HEK293 (cell line): ENCODE measurements around the gene CYP2A13.

Experiments used
- CTCF ChIA-PET: fragments of 350-600 bp; formaldehyde crosslinking; extraction: SDS; loops from one replicate; lab custom pipeline; 2021; ENCODE audit warnings: antibody characterized with exemption; lab: Yijun Ruan, JAX
- POLR2A ChIA-PET: fragments of 300-600 bp; formaldehyde crosslinking; extraction: SDS; loops from one replicate; lab custom pipeline; 2020; ENCODE audit warnings: antibody characterized with exemption, inconsistent platforms; lab: Yijun Ruan, JAX
- H3K27ac ChIP-seq: fragments of 200-500 bp; sonication (Bioruptor generic); 2 replicates; pipeline ENCODE4 v1.5.1; 2014; ENCODE audit warnings: low read depth, low read length, control low read depth, inconsistent platforms; ENCODE audit errors: extremely low read depth
- H3K36me3 ChIP-seq, 2 experiments: fragments of 200-500 bp in 1 of 2; sonication (Bioruptor generic) in 1 of 2; 1 replicate in 1 of 2; 2 replicates in 1 of 2; pipeline ENCODE4 v1.5.1; 2014 to 2017; ENCODE audit warnings: inconsistent platforms in 2 of 2, low read length in 2 of 2; ENCODE audit not compliant: control insufficient read depth in 2 of 2, insufficient read depth in 1 of 2
- H3K4me1 ChIP-seq: fragments of 200-500 bp; sonication (Bioruptor generic); 2 replicates; pipeline ENCODE4 v1.5.1; 2014; ENCODE audit warnings: mild to moderate bottlenecking, low read length, inconsistent platforms; ENCODE audit not compliant: control insufficient read depth, insufficient read depth
- H3K4me3 ChIP-seq: 2 replicates; pipeline ENCODE4 v1.5.1; 2011; ENCODE audit warnings: low read depth, mild to moderate bottlenecking, control low read depth, low read length, moderate library complexity
- H3K9me3 ChIP-seq: fragments of 200-500 bp; sonication (Bioruptor generic); 2 replicates; pipeline ENCODE4 v1.5.1; 2014; ENCODE audit warnings: low read depth, low read length, inconsistent platforms; ENCODE audit not compliant: control insufficient read depth, insufficient read depth
- EGR2 ChIP-seq: fragments of 450-650 bp; formaldehyde crosslinking; IDR thresholded peaks from 2 replicates; pipeline ENCODE4 v1.5.1; 2016; ENCODE audit warnings: low read depth, missing biosample characterization, missing genetic modification characterization
- GLIS2 ChIP-seq: fragments of 450-650 bp; formaldehyde crosslinking; IDR thresholded peaks from 2 replicates; pipeline ENCODE4 v1.5.1; 2016; ENCODE audit warnings: missing biosample characterization, missing genetic modification characterization
- MZF1 ChIP-seq: fragments of 450-650 bp; formaldehyde crosslinking; IDR thresholded peaks from 2 replicates; pipeline ENCODE4 v1.5.1; 2017; ENCODE audit warnings: missing biosample characterization, missing genetic modification characterization, borderline replicate concordance
- PRDM10 ChIP-seq: fragments of 450-650 bp; formaldehyde crosslinking; IDR thresholded peaks from 2 replicates; pipeline ENCODE4 v1.5.1; 2016; ENCODE audit warnings: missing biosample characterization, missing genetic modification characterization
- ZBTB11 ChIP-seq: fragments of 450-650 bp; formaldehyde crosslinking; conservative IDR thresholded peaks from 2 replicates; pipeline ENCODE4 v1.5.1; 2016; ENCODE audit warnings: low read depth, missing biosample characterization, missing genetic modification characterization
- ZEB2 ChIP-seq: fragments of 450-650 bp; formaldehyde crosslinking; IDR thresholded peaks from 2 replicates; pipeline ENCODE4 v1.5.1; 2016; ENCODE audit warnings: missing biosample characterization, missing genetic modification characterization
- ZNF202 ChIP-seq: fragments of 450-650 bp; formaldehyde crosslinking; IDR thresholded peaks from 2 replicates; pipeline ENCODE4 v1.5.1; 2016; ENCODE audit warnings: missing biosample characterization, missing genetic modification characterization, borderline replicate concordance
- ZNF341 ChIP-seq: fragments of 450-650 bp; formaldehyde crosslinking; IDR thresholded peaks from 2 replicates; pipeline ENCODE4; 2016; ENCODE audit warnings: low read depth, missing biosample characterization, missing genetic modification characterization
- ZNF423 ChIP-seq: fragments of 450-650 bp; formaldehyde crosslinking; IDR thresholded peaks from 2 replicates; pipeline ENCODE4 v1.5.1; 2016; ENCODE audit warnings: missing biosample characterization, missing genetic modification characterization
- ZNF433 ChIP-seq: fragments of 450-650 bp; formaldehyde crosslinking; IDR thresholded peaks from 2 replicates; pipeline ENCODE4 v1.5.1; 2016; ENCODE audit warnings: missing biosample characterization, missing genetic modification characterization, low read depth
- ZNF548 ChIP-seq: fragments of 450-650 bp; formaldehyde crosslinking; IDR thresholded peaks from 2 replicates; pipeline ENCODE4 v1.5.1; 2016; ENCODE audit warnings: missing biosample characterization, missing genetic modification characterization
- ZNF558 ChIP-seq: fragments of 450-650 bp; formaldehyde crosslinking; IDR thresholded peaks from 2 replicates; pipeline ENCODE4 v1.5.1; 2016; ENCODE audit warnings: missing biosample characterization, missing genetic modification characterization
- ZNF561 ChIP-seq: fragments of 450-650 bp; IDR thresholded peaks from 2 replicates; pipeline ENCODE4 v1.5.1; 2018; ENCODE audit warnings: missing biosample characterization, missing genetic modification characterization, borderline replicate concordance
- ZNF621 ChIP-seq: fragments of 450-650 bp; formaldehyde crosslinking; IDR thresholded peaks from 2 replicates; pipeline ENCODE4 v1.5.1; 2017; ENCODE audit warnings: missing biosample characterization, missing genetic modification characterization
- ZNF777 ChIP-seq: fragments of 450-650 bp; formaldehyde crosslinking; IDR thresholded peaks from 2 replicates; pipeline ENCODE4 v1.5.1; 2017; ENCODE audit warnings: missing biosample characterization, missing genetic modification characterization, borderline replicate concordance
- ZNF843 ChIP-seq: fragments of 450-650 bp; formaldehyde crosslinking; IDR thresholded peaks from 2 replicates; pipeline ENCODE4 v1.5.1; 2016; ENCODE audit warnings: missing biosample characterization, missing genetic modification characterization
- TF ChIP-seq, protein P1 (sequence below): fragments of 450-650 bp; formaldehyde crosslinking; IDR thresholded peaks from 2 replicates; pipeline ENCODE4 v1.5.1; 2016; ENCODE audit warnings: missing biosample characterization, missing genetic modification characterization
- TF ChIP-seq, protein P2 (sequence below): sonication (generic); formaldehyde crosslinking; IDR thresholded peaks from 2 replicates; pipeline ENCODE4 v1.8.1; 2022; ENCODE audit warnings: mild to moderate bottlenecking, moderate library complexity, missing genetic modification reagents
- TF ChIP-seq, protein P3 (sequence below): fragments of 450-650 bp; formaldehyde crosslinking; IDR thresholded peaks from 2 replicates; pipeline ENCODE4 v1.5.1; 2017; ENCODE audit warnings: missing biosample characterization, missing genetic modification characterization

The CYP2A13 gene

DNA sequence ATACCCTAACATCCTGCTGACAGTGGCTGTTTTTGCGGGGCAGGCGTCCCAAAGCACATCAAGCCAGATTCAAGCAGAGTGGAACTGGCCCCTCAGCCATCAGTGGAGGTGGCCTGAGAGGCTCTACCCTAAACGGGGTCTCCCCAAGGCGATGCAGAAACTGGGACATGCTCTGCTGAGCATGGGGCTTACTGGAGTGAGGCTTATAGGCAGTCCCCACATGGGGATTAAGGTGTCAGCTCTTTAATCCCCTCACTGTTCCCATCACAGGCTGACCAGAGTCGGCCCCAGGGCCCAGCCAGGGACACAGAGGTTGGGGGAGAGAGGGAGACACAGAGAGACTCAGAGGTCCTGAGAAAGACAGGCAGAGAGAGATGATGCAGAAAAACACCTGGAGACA, 42.9 kb downstream of the CYP2A13 start:
- POLR2A ChIA-PET = no interaction called here

DNA sequence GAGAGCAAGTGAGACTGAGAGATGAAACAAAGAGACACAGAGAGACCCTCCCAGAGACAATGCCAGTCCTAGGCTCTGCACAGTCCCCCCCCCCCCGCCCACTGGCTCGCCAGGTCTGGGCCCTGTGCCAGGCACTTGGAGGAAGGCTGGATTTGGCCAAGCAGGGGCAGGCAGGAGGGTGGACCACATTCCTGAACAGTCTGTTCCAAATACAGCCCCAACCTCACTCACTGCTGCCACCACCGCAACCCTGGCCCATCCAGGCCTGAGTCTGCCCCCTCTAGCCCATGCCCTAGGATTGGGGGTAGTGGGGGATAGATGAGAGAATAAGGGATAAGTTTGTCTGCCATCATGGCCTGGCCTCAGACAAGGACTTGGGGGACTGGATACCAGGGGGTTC, 45.0 kb downstream of the CYP2A13 start:
- POLR2A ChIA-PET = no interaction called here
- no peaks in the 10 kb centered on the region; a peak in 1 of 3 replicates for H3K36me3 ChIP-seq
- TF ChIP-seq ZNF202 (tag by site-specific recombination) (no peak), EGR2 (tag by site-specific recombination) (no peak), ZEB2 (tag by site-specific recombination) (no peak), ZNF341 (tag by site-specific recombination) (peak; percentile 53), ZNF423 (tag by site-specific recombination) (no peak), ZNF621 (tag by site-specific recombination) (no peak), ZBTB11 (tag by site-specific recombination) (no peak), PRDM10 (tag by site-specific recombination) (0 out of 2 replicates have a peak, but pooled peaks have one; percentile 3)
- TF ChIP-seq, protein P1, sequence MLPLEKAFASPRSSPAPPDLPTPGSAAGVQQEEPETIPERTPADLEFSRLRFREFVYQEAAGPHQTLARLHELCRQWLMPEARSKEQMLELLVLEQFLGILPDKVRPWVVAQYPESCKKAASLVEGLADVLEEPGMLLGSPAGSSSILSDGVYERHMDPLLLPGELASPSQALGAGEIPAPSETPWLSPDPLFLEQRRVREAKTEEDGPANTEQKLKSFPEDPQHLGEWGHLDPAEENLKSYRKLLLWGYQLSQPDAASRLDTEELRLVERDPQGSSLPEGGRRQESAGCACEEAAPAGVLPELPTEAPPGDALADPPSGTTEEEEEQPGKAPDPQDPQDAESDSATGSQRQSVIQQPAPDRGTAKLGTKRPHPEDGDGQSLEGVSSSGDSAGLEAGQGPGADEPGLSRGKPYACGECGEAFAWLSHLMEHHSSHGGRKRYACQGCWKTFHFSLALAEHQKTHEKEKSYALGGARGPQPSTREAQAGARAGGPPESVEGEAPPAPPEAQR (tag by site-specific recombination) = no peak
- TF ChIP-seq, protein P2, sequence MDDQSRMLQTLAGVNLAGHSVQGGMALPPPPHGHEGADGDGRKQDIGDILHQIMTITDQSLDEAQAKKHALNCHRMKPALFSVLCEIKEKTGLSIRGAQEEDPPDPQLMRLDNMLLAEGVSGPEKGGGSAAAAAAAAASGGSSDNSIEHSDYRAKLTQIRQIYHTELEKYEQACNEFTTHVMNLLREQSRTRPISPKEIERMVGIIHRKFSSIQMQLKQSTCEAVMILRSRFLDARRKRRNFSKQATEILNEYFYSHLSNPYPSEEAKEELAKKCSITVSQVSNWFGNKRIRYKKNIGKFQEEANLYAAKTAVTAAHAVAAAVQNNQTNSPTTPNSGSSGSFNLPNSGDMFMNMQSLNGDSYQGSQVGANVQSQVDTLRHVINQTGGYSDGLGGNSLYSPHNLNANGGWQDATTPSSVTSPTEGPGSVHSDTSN (CRISPR knock-in tag) = no peak
- TF ChIP-seq, all 188 proteins: peak for 2
- CTCF ChIA-PET = interaction anchor here (0.7 kb wide), 1 partner anchor 37 kb away, joined by 3 read pairs; no protein-coding TSS in a partner anchor
- Histone ChIP-seq H3K27ac (0 out of 2 replicates have a peak overlapping the region, but pooled peaks have one; percentile 16), H3K4me1 (no peaks in the 10 kb centered on the region), H3K9me3 (no peaks in the 10 kb centered on the region), H3K4me3 (no peak overlapping the region)

More for the DNA sequence above, 42.9 kb downstream of the CYP2A13 start:
- TF ChIP-seq, protein P2 (CRISPR knock-in tag) = no peak
- TF ChIP-seq ZNF558 = no peak
- no peak for TF ChIP-seq ZNF548 (tag by site-specific recombination)
- TF ChIP-seq ZNF777 (tag by site-specific recombination) = no peak
- TF ChIP-seq ZNF561 = no peak
- no peak for TF ChIP-seq ZNF433 (tag by site-specific recombination)
- TF ChIP-seq GLIS2 (tag by site-specific recombination) = no peak
- TF ChIP-seq ZNF843 (tag by site-specific recombination) = no peak
- TF ChIP-seq MZF1 (tag by site-specific recombination) = no peak
- TF ChIP-seq, protein P3, sequence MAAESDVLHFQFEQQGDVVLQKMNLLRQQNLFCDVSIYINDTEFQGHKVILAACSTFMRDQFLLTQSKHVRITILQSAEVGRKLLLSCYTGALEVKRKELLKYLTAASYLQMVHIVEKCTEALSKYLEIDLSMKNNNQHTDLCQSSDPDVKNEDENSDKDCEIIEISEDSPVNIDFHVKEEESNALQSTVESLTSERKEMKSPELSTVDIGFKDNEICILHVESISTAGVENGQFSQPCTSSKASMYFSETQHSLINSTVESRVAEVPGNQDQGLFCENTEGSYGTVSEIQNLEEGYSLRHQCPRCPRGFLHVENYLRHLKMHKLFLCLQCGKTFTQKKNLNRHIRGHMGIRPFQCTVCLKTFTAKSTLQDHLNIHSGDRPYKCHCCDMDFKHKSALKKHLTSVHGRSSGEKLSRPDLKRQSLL = no peak
- H3K27ac ChIP-seq = no peak overlapping the region
- H3K9me3 ChIP-seq = no peaks in the 10 kb centered on the region
- H3K4me3 ChIP-seq = no peak overlapping the region
- no peaks in the 10 kb centered on the region for H3K4me1 ChIP-seq
- H3K36me3 ChIP-seq = no peaks in the 10 kb centered on the region; a peak in 1 of 3 replicates
- CTCF ChIA-PET = interaction anchor here (2.5 kb wide), 1 partner anchor 12 kb away, joined by 8 read pairs; no protein-coding TSS in a partner anchor
